ENCODE results near the gene HUNK.

GRCh38 chr21:31882711-31883110 is 9.9 kb downstream of the HUNK start:
- TF ChIP-seq SP1 (IDR thresholded peaks at IDR 0.05) (no peak), ZNF384 (IDR thresholded peaks at IDR 0.05) (no peak), ELF4 (IDR thresholded peaks at IDR 0.05) (no peak), NFRKB (IDR thresholded peaks at IDR 0.05) (no peak), PKNOX1 (IDR thresholded peaks at IDR 0.05) (no peak), BHLHE40 (IDR thresholded peaks at IDR 0.05; ENCODE audit: borderline replicate concordance) (no peak), TARDBP (IDR thresholded peaks at IDR 0.05) (no peak)
